HepG2 (cell line): ENCODE measurements around the gene LCMT2. TPM values are rescaled to one million over a fixed set of nuclear protein-coding genes. Genes with fewer than 3 reads are reported as not detected.

Experiments used
- ELF3 ChIP-seq: IDR thresholded peaks from 2 replicates; pipeline ENCODE4 v1.6.1; 2016; ENCODE audit warnings: missing genetic modification reagents, missing compliant biosample characterization
- FLYWCH1 ChIP-seq: sonication (generic); formaldehyde crosslinking; IDR thresholded peaks from 2 replicates; pipeline ENCODE4 v1.8.1; 2023; ENCODE audit warnings: mild to moderate bottlenecking, missing genetic modification reagents
- HIC2 ChIP-seq: sonication (generic); formaldehyde crosslinking; IDR thresholded peaks from 2 replicates; pipeline ENCODE4 v1.9.0; 2022; ENCODE audit warnings: low read depth, missing genetic modification reagents
- HMGXB4 ChIP-seq, 2 experiments: sonication (generic) in 1 of 2; formaldehyde crosslinking in 1 of 2; IDR thresholded peaks; 2 replicates each; pipeline versions ENCODE4 v1.4.0 to v1.6.1; 2018 to 2020; ENCODE audit warnings: missing genetic modification reagents in 2 of 2, borderline replicate concordance in 1 of 2, low read depth in 1 of 2, mild to moderate bottlenecking in 1 of 2, missing biosample characterization in 1 of 2
- JARID2 ChIP-seq: sonication (generic); formaldehyde crosslinking; IDR thresholded peaks from 2 replicates; pipeline ENCODE4 v1.8.1; 2023; ENCODE audit warnings: missing genetic modification reagents, inconsistent platforms; ENCODE audit not compliant: insufficient replicate concordance
- KDM5B ChIP-seq: sonication (generic); formaldehyde crosslinking; IDR thresholded peaks from 2 replicates; pipeline ENCODE4 v1.4.0; 2020; ENCODE audit warnings: missing genetic modification reagents, mild to moderate bottlenecking, borderline replicate concordance
- MED1 ChIP-seq: sonication (generic); formaldehyde crosslinking; IDR thresholded peaks from 2 replicates; pipeline ENCODE4 v1.4.0; 2020; ENCODE audit warnings: missing genetic modification reagents
- MEIS2 ChIP-seq: sonication (generic); formaldehyde crosslinking; IDR thresholded peaks from 2 replicates; pipeline ENCODE4 v1.9.0; 2021; ENCODE audit warnings: mild to moderate bottlenecking, missing genetic modification reagents
- PHB2 ChIP-seq: fragments of 450-650 bp; IDR thresholded peaks from 2 replicates; pipeline ENCODE4 v1.6.1; 2018; ENCODE audit not compliant: partially characterized antibody
- ZNF549 ChIP-seq: sonication (generic); formaldehyde crosslinking; IDR thresholded peaks from 2 replicates; pipeline ENCODE4 v1.5.0; 2020; ENCODE audit warnings: missing genetic modification reagents
- ZNF577 ChIP-seq: sonication (generic); formaldehyde crosslinking; IDR thresholded peaks from 2 replicates; pipeline ENCODE4 v1.4.0; 2020; ENCODE audit warnings: mild to moderate bottlenecking, low read depth, missing genetic modification reagents, borderline replicate concordance
- ZNF687 ChIP-seq: sonication (generic); formaldehyde crosslinking; IDR thresholded peaks from 2 replicates; pipeline ENCODE4 v1.5.1; 2020; ENCODE audit warnings: mild to moderate bottlenecking, missing genetic modification reagents, moderate library complexity
- ZNF83 ChIP-seq: sonication (generic); formaldehyde crosslinking; IDR thresholded peaks from 2 replicates; pipeline ENCODE4 v1.4.0; 2020; ENCODE audit warnings: missing genetic modification reagents, mild to moderate bottlenecking, borderline replicate concordance
- polyA plus RNA-seq, 8 experiments: library from polyadenylated mRNA; depleted of rRNA in 3 of 8; stranded (reverse) in 7 of 8; unstranded in 1 of 8; fragments of >200 nt; fragmentation: Illumina TruSeq in 4 of 8; extraction: Trizol in 4 of 8; gene quantifications; 2 replicates each; pipeline versions ENCODE4 v1.2.1 to v1.2.3, GENCODE V29; 2011 to 2016; ENCODE audit warnings: low read depth in 4 of 8, missing spikeins in 1 of 8, mixed read lengths in 1 of 8; ENCODE audit not compliant: insufficient read depth in 1 of 8
- total RNA-seq, 5 experiments: library from RNA; depleted of rRNA; stranded (reverse); fragments of >200 nt; fragmentation: Illumina TruSeq; extraction: Trizol; gene quantifications; 2 replicates each; pipeline ENCODE4 v1.2.3, GENCODE V29; 2016; ENCODE audit warnings: low read depth in 1 of 5
- TF ChIP-seq, protein P1 (sequence below): sonication (generic); formaldehyde crosslinking; IDR thresholded peaks from 2 replicates; pipeline ENCODE4 v1.5.1; 2020; ENCODE audit warnings: missing genetic modification reagents, mild to moderate bottlenecking, borderline replicate concordance
- TF ChIP-seq, protein P2 (sequence below): sonication (generic); formaldehyde crosslinking; IDR thresholded peaks from 2 replicates; pipeline ENCODE4 v1.5.0; 2020; ENCODE audit warnings: mild to moderate bottlenecking, missing genetic modification reagents

Gene LCMT2
- total and polyA plus RNA-seq, 2 of the 13 experiments (the other 11 are each of a cell fraction or from before 2014, with no cell fraction given) = 6.9 to 9.1 TPM

DNA sequence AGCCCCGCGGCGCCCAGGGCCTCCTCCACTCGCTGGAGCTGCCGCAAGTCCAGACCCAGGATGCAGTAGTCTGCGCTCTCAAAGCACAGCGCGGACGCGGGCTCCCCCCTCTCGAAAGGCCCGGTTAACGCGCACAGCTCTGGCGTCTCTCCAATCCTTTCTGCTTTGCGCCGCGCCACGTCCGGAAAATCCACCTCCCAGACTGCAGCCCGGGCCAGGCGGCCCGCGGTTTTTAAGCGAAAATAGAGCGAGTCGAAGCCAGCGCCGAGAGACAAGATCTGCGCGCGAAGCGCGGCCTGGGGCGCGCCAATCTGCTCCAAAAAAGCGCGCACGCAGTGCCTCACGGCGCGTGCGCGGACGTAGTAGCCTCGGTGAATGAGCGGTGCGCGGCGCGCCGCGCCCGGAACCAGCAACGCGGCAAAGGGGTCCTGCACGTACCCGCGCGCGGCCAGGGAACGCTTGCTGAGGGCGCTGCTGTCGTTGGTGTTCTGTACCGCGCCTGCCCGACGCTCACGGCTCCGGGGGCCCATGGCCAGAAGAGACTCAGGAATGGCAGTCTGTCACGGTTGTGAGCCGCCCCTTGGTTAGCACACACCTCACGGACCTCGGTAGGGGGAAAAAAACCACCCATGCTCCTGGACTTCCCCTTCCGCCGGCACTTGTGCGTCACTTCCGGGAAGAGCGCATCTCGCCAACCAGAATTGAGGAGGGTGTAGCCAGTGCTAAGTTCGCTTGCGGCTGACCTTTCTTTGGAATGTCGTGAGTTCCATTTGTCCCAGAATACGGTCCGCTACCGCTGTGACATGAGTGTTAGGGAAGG, at the start of gene LCMT2 (continued):
- TF ChIP-seq HMGXB4 (CRISPR knock-in tag; IDR thresholded peaks at IDR 0.05; ENCODE audit: borderline replicate concordance in 1 of 2, low read depth in 1 of 2) (peak; percentile 59 to 62; a peak in 3 of 4 replicates), KDM5B (peak; percentile 85), FLYWCH1 (CRISPR knock-in tag) (no peak), HIC2 (CRISPR knock-in tag) (peak; percentile 12; the same call in 1 of the 2 replicates), MED1 (CRISPR knock-in tag) (peak; percentile 68), ZNF687 (CRISPR knock-in tag) (peak; percentile 98), ELF3 (peak; percentile 53; the same call in 1 of the 2 replicates), JARID2 (CRISPR knock-in tag) (no peak), ZNF83 (CRISPR knock-in tag) (0 out of 2 replicates have a peak, but pooled peaks have one; percentile 45), MEIS2 (CRISPR knock-in tag) (no peak), ZNF549 (CRISPR knock-in tag) (no peak), ZNF577 (CRISPR knock-in tag) (no peak), PHB2 (no peak)
- TF ChIP-seq, protein P1, sequence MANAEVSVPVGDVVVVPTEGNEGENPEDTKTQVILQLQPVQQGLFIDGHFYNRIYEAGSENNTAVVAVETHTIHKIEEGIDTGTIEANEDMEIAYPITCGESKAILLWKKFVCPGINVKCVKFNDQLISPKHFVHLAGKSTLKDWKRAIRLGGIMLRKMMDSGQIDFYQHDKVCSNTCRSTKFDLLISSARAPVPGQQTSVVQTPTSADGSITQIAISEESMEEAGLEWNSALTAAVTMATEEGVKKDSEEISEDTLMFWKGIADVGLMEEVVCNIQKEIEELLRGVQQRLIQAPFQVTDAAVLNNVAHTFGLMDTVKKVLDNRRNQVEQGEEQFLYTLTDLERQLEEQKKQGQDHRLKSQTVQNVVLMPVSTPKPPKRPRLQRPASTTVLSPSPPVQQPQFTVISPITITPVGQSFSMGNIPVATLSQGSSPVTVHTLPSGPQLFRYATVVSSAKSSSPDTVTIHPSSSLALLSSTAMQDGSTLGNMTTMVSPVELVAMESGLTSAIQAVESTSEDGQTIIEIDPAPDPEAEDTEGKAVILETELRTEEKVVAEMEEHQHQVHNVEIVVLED (CRISPR knock-in tag) = peak; percentile 90
- TF ChIP-seq, protein P2, sequence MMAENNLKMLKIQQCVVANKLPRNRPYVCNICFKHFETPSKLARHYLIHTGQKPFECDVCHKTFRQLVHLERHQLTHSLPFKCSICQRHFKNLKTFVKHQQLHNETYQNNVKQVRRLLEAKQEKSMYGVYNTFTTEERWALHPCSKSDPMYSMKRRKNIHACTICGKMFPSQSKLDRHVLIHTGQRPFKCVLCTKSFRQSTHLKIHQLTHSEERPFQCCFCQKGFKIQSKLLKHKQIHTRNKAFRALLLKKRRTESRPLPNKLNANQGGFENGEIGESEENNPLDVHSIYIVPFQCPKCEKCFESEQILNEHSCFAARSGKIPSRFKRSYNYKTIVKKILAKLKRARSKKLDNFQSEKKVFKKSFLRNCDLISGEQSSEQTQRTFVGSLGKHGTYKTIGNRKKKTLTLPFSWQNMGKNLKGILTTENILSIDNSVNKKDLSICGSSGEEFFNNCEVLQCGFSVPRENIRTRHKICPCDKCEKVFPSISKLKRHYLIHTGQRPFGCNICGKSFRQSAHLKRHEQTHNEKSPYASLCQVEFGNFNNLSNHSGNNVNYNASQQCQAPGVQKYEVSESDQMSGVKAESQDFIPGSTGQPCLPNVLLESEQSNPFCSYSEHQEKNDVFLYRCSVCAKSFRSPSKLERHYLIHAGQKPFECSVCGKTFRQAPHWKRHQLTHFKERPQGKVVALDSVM (CRISPR knock-in tag) = no peak
